ENCODE measurements around the gene IRF9.

DNA sequence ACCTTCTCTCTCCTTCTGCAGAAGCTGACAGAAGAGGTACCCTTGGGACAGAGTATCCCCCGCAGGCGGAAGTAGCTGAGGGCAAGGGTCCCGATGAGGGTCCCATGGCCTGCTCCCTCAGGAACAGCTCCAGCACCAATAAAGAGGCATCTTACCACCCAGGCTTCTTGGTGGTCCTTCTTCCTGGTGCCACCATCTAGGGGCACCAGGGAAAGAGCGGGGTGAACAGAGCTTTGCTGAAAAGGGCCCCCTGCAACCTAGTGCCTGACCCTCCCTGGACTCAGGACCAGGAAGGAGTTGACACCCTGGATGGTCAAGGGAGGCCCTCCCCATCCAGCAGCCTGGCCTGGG, 591 bp upstream of the IRF9 start:
- TF ChIP-seq, protein P1, sequence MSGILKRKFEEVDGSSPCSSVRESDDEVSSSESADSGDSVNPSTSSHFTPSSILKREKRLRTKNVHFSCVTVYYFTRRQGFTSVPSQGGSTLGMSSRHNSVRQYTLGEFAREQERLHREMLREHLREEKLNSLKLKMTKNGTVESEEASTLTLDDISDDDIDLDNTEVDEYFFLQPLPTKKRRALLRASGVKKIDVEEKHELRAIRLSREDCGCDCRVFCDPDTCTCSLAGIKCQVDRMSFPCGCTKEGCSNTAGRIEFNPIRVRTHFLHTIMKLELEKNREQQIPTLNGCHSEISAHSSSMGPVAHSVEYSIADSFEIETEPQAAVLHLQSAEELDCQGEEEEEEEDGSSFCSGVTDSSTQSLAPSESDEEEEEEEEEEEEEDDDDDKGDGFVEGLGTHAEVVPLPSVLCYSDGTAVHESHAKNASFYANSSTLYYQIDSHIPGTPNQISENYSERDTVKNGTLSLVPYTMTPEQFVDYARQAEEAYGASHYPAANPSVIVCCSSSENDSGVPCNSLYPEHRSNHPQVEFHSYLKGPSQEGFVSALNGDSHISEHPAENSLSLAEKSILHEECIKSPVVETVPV (CRISPR knock-in tag; IDR thresholded peaks at IDR 0.05): no peak
- TF ChIP-seq, protein P2, sequence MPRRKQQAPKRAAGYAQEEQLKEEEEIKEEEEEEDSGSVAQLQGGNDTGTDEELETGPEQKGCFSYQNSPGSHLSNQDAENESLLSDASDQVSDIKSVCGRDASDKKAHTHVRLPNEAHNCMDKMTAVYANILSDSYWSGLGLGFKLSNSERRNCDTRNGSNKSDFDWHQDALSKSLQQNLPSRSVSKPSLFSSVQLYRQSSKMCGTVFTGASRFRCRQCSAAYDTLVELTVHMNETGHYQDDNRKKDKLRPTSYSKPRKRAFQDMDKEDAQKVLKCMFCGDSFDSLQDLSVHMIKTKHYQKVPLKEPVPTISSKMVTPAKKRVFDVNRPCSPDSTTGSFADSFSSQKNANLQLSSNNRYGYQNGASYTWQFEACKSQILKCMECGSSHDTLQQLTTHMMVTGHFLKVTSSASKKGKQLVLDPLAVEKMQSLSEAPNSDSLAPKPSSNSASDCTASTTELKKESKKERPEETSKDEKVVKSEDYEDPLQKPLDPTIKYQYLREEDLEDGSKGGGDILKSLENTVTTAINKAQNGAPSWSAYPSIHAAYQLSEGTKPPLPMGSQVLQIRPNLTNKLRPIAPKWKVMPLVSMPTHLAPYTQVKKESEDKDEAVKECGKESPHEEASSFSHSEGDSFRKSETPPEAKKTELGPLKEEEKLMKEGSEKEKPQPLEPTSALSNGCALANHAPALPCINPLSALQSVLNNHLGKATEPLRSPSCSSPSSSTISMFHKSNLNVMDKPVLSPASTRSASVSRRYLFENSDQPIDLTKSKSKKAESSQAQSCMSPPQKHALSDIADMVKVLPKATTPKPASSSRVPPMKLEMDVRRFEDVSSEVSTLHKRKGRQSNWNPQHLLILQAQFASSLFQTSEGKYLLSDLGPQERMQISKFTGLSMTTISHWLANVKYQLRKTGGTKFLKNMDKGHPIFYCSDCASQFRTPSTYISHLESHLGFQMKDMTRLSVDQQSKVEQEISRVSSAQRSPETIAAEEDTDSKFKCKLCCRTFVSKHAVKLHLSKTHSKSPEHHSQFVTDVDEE (CRISPR knock-in tag; IDR thresholded peaks at IDR 0.05): no peak
- TF ChIP-seq, protein P3, sequence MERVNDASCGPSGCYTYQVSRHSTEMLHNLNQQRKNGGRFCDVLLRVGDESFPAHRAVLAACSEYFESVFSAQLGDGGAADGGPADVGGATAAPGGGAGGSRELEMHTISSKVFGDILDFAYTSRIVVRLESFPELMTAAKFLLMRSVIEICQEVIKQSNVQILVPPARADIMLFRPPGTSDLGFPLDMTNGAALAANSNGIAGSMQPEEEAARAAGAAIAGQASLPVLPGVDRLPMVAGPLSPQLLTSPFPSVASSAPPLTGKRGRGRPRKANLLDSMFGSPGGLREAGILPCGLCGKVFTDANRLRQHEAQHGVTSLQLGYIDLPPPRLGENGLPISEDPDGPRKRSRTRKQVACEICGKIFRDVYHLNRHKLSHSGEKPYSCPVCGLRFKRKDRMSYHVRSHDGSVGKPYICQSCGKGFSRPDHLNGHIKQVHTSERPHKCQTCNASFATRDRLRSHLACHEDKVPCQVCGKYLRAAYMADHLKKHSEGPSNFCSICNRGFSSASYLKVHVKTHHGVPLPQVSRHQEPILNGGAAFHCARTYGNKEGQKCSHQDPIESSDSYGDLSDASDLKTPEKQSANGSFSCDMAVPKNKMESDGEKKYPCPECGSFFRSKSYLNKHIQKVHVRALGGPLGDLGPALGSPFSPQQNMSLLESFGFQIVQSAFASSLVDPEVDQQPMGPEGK (CRISPR knock-in tag; IDR thresholded peaks at IDR 0.05; ENCODE audit: borderline replicate concordance): no peak
- TF ChIP-seq ZFP3 (CRISPR knock-in tag; IDR thresholded peaks at IDR 0.05): no peak
- TF ChIP-seq, protein P4, sequence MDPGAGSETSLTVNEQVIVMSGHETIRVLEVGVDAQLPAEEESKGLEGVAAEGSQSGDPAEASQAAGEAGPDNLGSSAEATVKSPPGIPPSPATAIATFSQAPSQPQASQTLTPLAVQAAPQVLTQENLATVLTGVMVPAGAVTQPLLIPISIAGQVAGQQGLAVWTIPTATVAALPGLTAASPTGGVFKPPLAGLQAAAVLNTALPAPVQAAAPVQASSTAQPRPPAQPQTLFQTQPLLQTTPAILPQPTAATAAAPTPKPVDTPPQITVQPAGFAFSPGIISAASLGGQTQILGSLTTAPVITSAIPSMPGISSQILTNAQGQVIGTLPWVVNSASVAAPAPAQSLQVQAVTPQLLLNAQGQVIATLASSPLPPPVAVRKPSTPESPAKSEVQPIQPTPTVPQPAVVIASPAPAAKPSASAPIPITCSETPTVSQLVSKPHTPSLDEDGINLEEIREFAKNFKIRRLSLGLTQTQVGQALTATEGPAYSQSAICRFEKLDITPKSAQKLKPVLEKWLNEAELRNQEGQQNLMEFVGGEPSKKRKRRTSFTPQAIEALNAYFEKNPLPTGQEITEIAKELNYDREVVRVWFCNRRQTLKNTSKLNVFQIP (CRISPR knock-in tag; IDR thresholded peaks at IDR 0.05; ENCODE audit: borderline replicate concordance, low read depth): no peak
- TF ChIP-seq TCF4 (CRISPR knock-in tag; IDR thresholded peaks at IDR 0.05; ENCODE audit: borderline replicate concordance): no peak
- TF ChIP-seq ZNF70 (CRISPR knock-in tag; IDR thresholded peaks at IDR 0.05): no peak
